Left kidney (tissue), 2 donors: ENCODE measurements around the gene TWF2. TPM values are rescaled to one million over a fixed set of nuclear protein-coding genes. Genes with fewer than 3 reads are reported as not detected.

Experiments
- DNase-seq: peaks from one replicate; pipeline ENCODE4 v3.0.0-alpha.2; 2013
- polyA plus RNA-seq: library from polyadenylated mRNA; unstranded; fragments of 120-200 nt; gene quantifications from one replicate; pipeline ENCODE4 v1.2.1, GENCODE V29; 2013; ENCODE audit not compliant: insufficient read length

The TWF2 gene
- polyA plus RNA-seq, 1 donor: 23.3 TPM

GRCh38 chr3:52223449-52224408, 15.2 kb downstream of the TWF2 start:
- no peak for DNase-seq

DNA sequence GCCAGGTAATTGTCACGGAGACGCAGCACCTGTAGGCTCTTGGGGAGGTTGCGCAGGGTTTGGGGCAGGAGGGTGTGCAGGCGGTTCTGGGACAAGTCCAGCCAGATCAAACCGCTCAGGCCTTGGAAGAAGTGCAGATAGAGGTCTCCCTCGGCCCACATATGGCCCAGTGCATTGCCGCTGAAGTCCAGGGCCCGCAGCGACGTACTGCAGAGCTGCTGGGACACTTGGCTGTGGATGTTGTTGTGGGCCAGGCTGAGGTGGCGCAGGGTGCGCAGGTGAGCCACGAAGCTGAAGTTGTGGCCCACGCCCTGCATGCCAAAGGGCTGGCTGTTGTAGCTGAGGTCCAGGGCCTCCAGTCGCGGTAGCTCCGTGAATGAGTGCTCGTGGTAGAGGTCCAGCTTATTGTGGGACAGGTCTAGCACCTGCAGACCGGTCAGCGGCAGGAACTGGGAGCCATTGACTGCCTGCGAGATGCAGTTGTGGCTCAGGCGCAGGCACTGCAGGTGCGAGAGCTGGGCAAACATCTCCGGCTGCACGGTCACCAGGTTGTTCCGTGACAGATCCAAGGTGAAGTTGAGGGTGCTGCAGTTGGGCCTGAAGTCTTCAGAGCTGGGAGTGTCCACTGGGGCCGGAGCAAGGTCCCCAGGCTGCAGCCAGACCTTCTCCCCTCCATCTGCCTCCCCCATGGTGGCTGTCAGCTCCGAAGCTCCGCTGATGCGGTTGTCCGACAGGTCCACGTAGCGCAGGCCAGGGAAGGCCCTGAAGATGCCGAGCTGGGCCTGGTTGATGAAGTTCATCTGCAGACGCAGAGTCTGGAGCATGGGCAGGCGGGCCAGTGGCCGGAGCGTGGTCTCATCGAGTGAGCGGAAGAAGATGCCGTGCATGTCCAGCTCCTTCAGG, 16.4 kb downstream of the TWF2 start:
- DNase-seq: no peak

DNA sequence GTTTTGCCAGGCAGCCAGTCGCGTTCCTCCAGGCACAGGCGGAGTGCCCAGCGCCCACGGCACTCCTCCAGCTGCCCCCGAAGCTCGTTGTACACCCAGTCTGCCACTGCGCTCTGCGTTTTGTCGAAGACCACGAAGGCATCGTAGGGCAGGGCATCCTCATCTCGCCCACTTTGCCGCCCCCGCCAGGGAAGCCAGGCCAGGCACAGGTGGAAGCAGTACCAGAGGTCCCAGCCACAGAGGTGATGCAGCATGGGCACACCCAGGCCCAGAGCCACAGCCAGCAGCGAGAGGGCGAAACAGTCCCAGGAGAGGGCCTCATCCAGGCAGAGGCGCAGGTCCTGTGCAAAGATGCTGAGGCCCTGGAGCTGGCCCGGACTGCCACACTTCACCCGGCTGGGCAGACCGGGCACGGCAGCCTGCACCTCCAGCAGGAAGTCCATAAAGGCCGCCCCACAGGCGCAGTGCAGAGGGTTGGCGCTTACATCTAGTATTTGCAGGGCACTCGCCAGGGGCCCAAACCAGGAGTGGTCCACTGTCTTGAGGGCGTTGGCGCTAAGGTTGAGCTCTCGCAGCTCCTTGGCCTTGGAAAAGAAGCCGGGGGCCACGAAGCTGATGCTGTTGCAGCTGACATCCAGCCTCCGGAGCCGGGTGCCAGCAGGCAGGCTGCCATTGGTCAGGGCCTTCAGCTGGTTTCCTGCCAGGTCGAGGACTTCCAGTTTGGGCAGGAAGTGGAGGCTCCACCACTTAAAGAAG, 17.2 kb downstream of the TWF2 start:
- DNase-seq: no peak

DNA sequence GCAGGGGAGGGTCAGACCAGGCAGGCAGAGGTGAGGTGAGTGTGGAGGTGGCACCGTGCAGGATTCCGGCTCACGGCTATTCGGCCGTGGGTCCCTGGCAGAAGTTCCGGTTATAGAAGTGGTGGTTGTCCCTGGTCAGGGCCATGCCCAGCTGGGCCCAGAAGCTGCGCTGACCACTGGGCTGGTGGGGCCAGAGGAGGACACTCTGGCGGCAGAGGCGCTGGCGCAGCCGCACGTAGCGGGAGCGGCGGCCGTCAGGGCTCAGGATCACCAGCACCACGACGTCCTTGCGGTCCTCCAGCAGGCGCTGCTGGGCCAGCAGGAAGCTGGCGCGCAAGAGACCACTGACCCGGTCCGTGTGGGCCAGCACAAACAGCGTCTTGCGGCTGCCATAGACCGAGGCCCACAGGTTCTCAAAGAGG, 17.8 kb downstream of the TWF2 start:
- DNase-seq: no peak

GRCh38 chr3:52220380-52221026, 18.5 kb downstream of the TWF2 start:
- DNase-seq: no peak

DNA sequence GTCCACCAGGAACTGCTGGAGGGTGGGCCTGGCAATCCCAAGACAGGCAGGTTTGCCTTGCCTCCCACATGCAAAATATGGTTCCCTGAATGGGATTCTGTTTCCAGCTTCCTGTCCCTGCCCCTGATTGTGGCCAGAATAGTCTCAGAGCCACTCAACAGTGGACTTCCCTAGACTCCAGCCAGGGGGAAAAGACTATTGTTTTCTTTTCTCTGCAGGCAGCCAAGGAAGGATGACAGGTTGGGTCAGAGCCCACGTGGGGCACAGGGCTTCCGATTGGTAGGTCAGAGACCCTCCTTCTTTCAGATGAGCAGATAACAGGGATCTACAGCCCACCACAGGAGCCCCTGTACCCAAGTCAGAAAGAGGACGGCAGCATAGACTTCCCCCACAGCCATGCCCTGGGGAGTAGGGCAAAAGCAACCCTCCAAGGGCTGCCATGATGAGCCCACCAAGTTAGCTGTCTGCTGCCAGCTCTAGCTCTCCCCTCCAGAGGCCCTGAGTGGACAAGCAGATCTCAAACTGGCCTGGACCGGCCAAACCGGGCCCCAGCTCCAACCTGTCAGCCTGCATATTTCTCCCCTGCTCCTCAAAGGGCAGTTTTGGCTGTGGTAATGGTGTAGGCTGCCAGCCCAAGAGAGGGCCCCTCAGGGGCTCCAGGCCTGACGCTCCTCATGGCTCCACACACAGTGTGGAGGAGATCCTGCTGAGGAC, 19.9 kb downstream of the TWF2 start:
- no peak for DNase-seq

GRCh38 chr3:52218454-52218853, 20.5 kb downstream of the TWF2 start:
- DNase-seq: no peak

DNA sequence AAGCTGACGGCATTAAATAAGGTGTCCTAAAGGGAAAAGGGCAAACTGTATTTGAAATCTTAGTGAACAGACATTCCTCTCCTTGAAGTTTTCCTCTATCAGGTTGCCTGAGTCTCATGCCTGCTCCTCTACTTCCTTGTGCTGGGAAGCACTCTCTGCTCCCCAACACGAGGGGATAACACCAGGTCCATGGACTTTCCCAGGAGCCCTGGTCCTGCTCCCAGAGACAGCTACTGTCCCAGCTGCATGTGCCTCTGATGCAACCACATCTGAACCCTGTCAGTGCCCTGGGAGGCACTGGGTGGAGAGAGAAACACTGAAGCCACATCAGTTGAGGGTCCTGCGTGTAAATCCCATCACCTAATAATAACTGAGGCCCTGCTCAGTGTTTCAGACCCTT, 20.9 kb downstream of the TWF2 start:
- DNase-seq: no peak

DNA sequence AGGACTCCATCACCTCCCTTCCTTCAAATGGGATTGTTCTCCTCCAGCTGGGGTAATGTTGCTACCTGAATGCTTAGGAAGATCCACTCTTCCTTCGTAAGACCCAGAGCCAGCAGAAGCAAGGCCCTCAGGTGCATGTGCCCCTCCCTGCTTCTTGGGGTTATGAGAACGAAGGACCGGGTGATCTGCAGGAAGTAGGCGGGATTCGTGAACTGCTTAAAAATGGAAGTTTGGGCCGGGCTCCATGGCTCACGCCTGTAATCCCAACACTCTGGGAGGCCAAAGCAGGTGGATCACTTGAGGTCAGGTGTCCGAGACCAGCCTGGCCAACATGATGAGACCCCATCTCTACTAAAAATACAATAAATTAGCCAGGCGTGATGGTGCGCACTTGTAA, 21.6 kb downstream of the TWF2 start:
- DNase-seq: no peak

GRCh38 chr3:52216585-52217408, 22.2 kb downstream of the TWF2 start:
- no peak for DNase-seq

- DNase-seq: no peak
Measured at GRCh38 chr3:52215351-52215750, 23.6 kb downstream of the TWF2 start.

GRCh38 chr3:52213901-52214300, 25.1 kb downstream of the TWF2 start:
- DNase-seq: no peak

GRCh38 chr3:52213005-52213404, 26.0 kb downstream of the TWF2 start:
- no peak for DNase-seq

GRCh38 chr3:52211268-52211891, 27.6 kb downstream of the TWF2 start:
- DNase-seq: no peak

- DNase-seq: no peak
Measured at GRCh38 chr3:52210550-52211046, 28.4 kb downstream of the TWF2 start.

- DNase-seq: no peak
Measured at GRCh38 chr3:52210037-52210436, 28.9 kb downstream of the TWF2 start.

GRCh38 chr3:52208556-52208955, 30.4 kb downstream of the TWF2 start:
- no peak for DNase-seq

GRCh38 chr3:52205727-52206372, 33.1 kb downstream of the TWF2 start:
- DNase-seq: no peak
